ENCODE data around the gene RASAL1. TPM values are rescaled to one million over a fixed set of nuclear protein-coding genes. Genes with fewer than 3 reads are reported as not detected.

The RASAL1 gene
- total and polyA plus RNA-seq, 7 experiments from 2014 or later: 0.19 to 2.1 (median 1.4) TPM

GRCh38 chr12:113060336-113060960, 75.1 kb downstream of the RASAL1 start:
- H3K27ac Mint-ChIP-seq: peak overlapping the region in 2 of 9 donors; percentile 66 to 76
- Histone ChIP-seq H3K4me3 (ENCODE audit: low read length) (no peak overlapping the region), H3K27ac (ENCODE audit: low read depth, low read length) (no peak overlapping the region), H3K4me1 (ENCODE audit: control insufficient read depth in 2 of 2, insufficient read depth in 2 of 2, low read length in 2 of 2) (peaks cover 4 to 54% of the 10 kb centered on the region in 2 donors), H3K36me3 (ENCODE audit: control insufficient read depth in 2 of 3, insufficient read depth in 3 of 3, low read length in 3 of 3) (peaks cover 0 to 7% (median 0%) of the 10 kb centered on the region in 3 experiments), H3K9me3 (ENCODE audit: control insufficient read depth in 2 of 3, low read length in 3 of 3) (no peaks in the 10 kb centered on the region), H3K27me3 (ENCODE audit: control insufficient read depth in 2 of 2, insufficient read depth in 2 of 2, low read length in 2 of 2) (no peaks in the 10 kb centered on the region)
- H3K9me3 Mint-ChIP-seq: no peaks in the 10 kb centered on the region
- ATAC-seq: no peak
- H3K36me3 Mint-ChIP-seq: peaks cover 0 to 9% (median 0%) of the 10 kb centered on the region in 5 donors
- H3K4me3 Mint-ChIP-seq: peak overlapping the region in 1 of 10 donors; percentile 15
- intact Hi-C loops (cut with micrococcal nuclease): no loop called here
- ChIA-PET CTCF (interaction anchor here (1.5 kb wide), 2 partner anchors 12 kb away, joined by 6 read pairs; no protein-coding TSS in a partner anchor), POLR2A (no interaction called here)
- H3K27me3 Mint-ChIP-seq: peaks cover 0 to 12% (median 0%) of the 10 kb centered on the region in 5 donors
- H3K4me1 Mint-ChIP-seq: peaks cover 0 to 57% (median 27%) of the 10 kb centered on the region in 7 donors
- DNase-seq: no peak

GRCh38 chr12:113059071-113059595, 76.4 kb downstream of the RASAL1 start:
- peaks cover 0 to 2% (median 0%) of the 10 kb centered on the region in 3 experiments for H3K36me3 ChIP-seq (ENCODE audit: control insufficient read depth in 2 of 3, insufficient read depth in 3 of 3, low read length in 3 of 3)
- ATAC-seq (no peak), DNase-seq (no peak)
- H3K27ac ChIP-seq (ENCODE audit: low read depth, low read length): peak overlapping the region; percentile 10
- Mint-ChIP-seq H3K9me3 (no peaks in the 10 kb centered on the region), H3K27ac (no peak overlapping the region), H3K4me3 (no peak overlapping the region), H3K27me3 (peaks cover 0 to 23% (median 0%) of the 10 kb centered on the region in 5 donors), H3K36me3 (peaks cover 0 to 5% (median 0%) of the 10 kb centered on the region in 5 donors), H3K4me1 (peaks cover 0 to 58% (median 28%) of the 10 kb centered on the region in 7 donors)
- no peaks in the 10 kb centered on the region for H3K27me3 ChIP-seq (ENCODE audit: control insufficient read depth in 2 of 2, insufficient read depth in 2 of 2, low read length in 2 of 2)
- no peak overlapping the region for H3K4me3 ChIP-seq (ENCODE audit: low read length)
- ChIA-PET CTCF (interaction anchor here (1.0 to 1.5 kb wide), 2 partner anchors 11 to 33 kb away, joined by 3 to 6 read pairs; no protein-coding TSS in a partner anchor), POLR2A (interaction anchor here (1.2 kb wide), 1 partner anchor 41 kb away, joined by 3 read pairs; no protein-coding TSS in a partner anchor)
- peaks cover 4 to 51% of the 10 kb centered on the region in 2 donors for H3K4me1 ChIP-seq (ENCODE audit: control insufficient read depth in 2 of 2, insufficient read depth in 2 of 2, low read length in 2 of 2)
- intact Hi-C loops (cut with micrococcal nuclease): loop anchor here (5.0 to 10.0 kb wide), 2 partner anchors 78 to 276 kb away; partner anchors contain the start of genes RASAL1 (in 1 of the 2) and SLC8B1 (in 1 of the 2)
- no peaks in the 10 kb centered on the region for H3K9me3 ChIP-seq (ENCODE audit: control insufficient read depth in 2 of 3, low read length in 3 of 3)

- Histone ChIP-seq H3K36me3 (ENCODE audit: control insufficient read depth in 2 of 3, insufficient read depth in 3 of 3, low read length in 3 of 3) (no peaks in the 10 kb centered on the region), H3K9me3 (ENCODE audit: control insufficient read depth in 2 of 3, low read length in 3 of 3) (no peaks in the 10 kb centered on the region), H3K27ac (ENCODE audit: low read depth, low read length) (peak overlapping the region; percentile 10), H3K4me3 (ENCODE audit: low read length) (no peak overlapping the region), H3K27me3 (ENCODE audit: control insufficient read depth in 2 of 2, insufficient read depth in 2 of 2, low read length in 2 of 2) (no peaks in the 10 kb centered on the region), H3K4me1 (ENCODE audit: control insufficient read depth in 2 of 2, insufficient read depth in 2 of 2, low read length in 2 of 2) (peaks cover 4 to 45% of the 10 kb centered on the region in 2 donors)
- ATAC-seq (no peak), DNase-seq (no peak)
- CTCF ChIA-PET: interaction anchor here (1.0 kb wide), 1 partner anchor 34 kb away, joined by 3 read pairs; no protein-coding TSS in a partner anchor
- H3K27me3 Mint-ChIP-seq: peaks cover 0 to 23% (median 0%) of the 10 kb centered on the region in 5 donors
- peaks cover 0 to 5% (median 0%) of the 10 kb centered on the region in 5 donors for H3K36me3 Mint-ChIP-seq
- H3K4me1 Mint-ChIP-seq: peaks cover 0 to 57% (median 24%) of the 10 kb centered on the region in 7 donors
- peak overlapping the region in 2 of 9 donors; percentile 27 to 52 for H3K27ac Mint-ChIP-seq
- H3K9me3 Mint-ChIP-seq: no peaks in the 10 kb centered on the region
- intact Hi-C loops (cut with micrococcal nuclease): loop anchor here (5.0 to 10.0 kb wide), 2 partner anchors 79 to 276 kb away; partner anchors contain the start of genes RASAL1 (in 1 of the 2) and SLC8B1 (in 1 of the 2)
- H3K4me3 Mint-ChIP-seq: no peak overlapping the region
- POLR2A ChIA-PET: interaction anchor here (1.2 kb wide), 2 partner anchors 34 to 41 kb away, joined by 3 read pairs; no protein-coding TSS in a partner anchor
Measured at GRCh38 chr12:113058553-113058952, 77.0 kb downstream of the RASAL1 start.

- Mint-ChIP-seq H3K9me3 (no peaks in the 10 kb centered on the region), H3K27ac (peak overlapping the region in 5 of 9 donors; percentile 70 to 86 (median 77))
Measured at GRCh38 chr12:113057565-113058485, 77.7 kb downstream of the RASAL1 start.

GRCh38 chr12:113056631-113057488, 78.7 kb downstream of the RASAL1 start, which contains the start of gene DTX1:
TSS of gene DTX1 (plus strand) at chr12:113056730. CDS start at chr12:113058193, 1,463 bp downstream.
- peaks cover 0 to 28% (median 0%) of the 10 kb centered on the region in 5 donors for H3K27me3 Mint-ChIP-seq
- Histone ChIP-seq H3K9me3 (ENCODE audit: control insufficient read depth in 2 of 3, low read length in 3 of 3) (no peaks in the 10 kb centered on the region), H3K4me1 (ENCODE audit: control insufficient read depth in 2 of 2, insufficient read depth in 2 of 2, low read length in 2 of 2) (peaks cover 4 to 48% of the 10 kb centered on the region in 2 donors), H3K27me3 (ENCODE audit: control insufficient read depth in 2 of 2, insufficient read depth in 2 of 2, low read length in 2 of 2) (no peaks in the 10 kb centered on the region), H3K27ac (ENCODE audit: low read depth, low read length) (peak within 1 kb of the TSS; percentile 72), H3K4me3 (ENCODE audit: low read length) (peak within 1 kb of the TSS; percentile 57), H3K36me3 (ENCODE audit: control insufficient read depth in 2 of 3, insufficient read depth in 3 of 3, low read length in 3 of 3) (no peaks in the 10 kb centered on the region)
- DNase-seq: peak in 8 of 9 donors; percentile 16 to 50 (median 40)
- CTCF ChIA-PET: no interaction called here
- peak within 1 kb of the TSS in 9 of 10 donors; percentile 36 to 91 (median 87) for H3K4me3 Mint-ChIP-seq
- ATAC-seq: peak; percentile 75
- H3K4me1 Mint-ChIP-seq: peaks cover 0 to 53% (median 37%) of the 10 kb centered on the region in 7 donors
- H3K27ac Mint-ChIP-seq: peak within 1 kb of the TSS in 8 of 9 donors; percentile 84 to 90 (median 85)
- H3K9me3 Mint-ChIP-seq: no peaks in the 10 kb centered on the region
- intact Hi-C loops (cut with micrococcal nuclease): loop anchor here (5.0 to 10.0 kb wide), 2 partner anchors 80 to 278 kb away; partner anchors contain the start of genes RASAL1 (in 1 of the 2) and SLC8B1 (in 1 of the 2)
- POLR2A ChIA-PET: interaction anchor here (0.5 to 1.6 kb wide), 2 partner anchors 33 to 128 kb away, joined by 3 to 4 read pairs; partner anchors contain the start of gene DDX54
- H3K36me3 Mint-ChIP-seq: no peaks in the 10 kb centered on the region

More at GRCh38 chr12:113057565-113058485, 77.7 kb downstream of the RASAL1 start:
- no peaks in the 10 kb centered on the region for H3K9me3 ChIP-seq (ENCODE audit: control insufficient read depth in 2 of 3, low read length in 3 of 3)
- intact Hi-C loops (cut with micrococcal nuclease): loop anchor here (5.0 to 10.0 kb wide), 2 partner anchors 79 to 277 kb away; partner anchors contain the start of genes RASAL1 (in 1 of the 2) and SLC8B1 (in 1 of the 2)
- peaks cover 4 to 42% of the 10 kb centered on the region in 2 donors for H3K4me1 ChIP-seq (ENCODE audit: control insufficient read depth in 2 of 2, insufficient read depth in 2 of 2, low read length in 2 of 2)
- CTCF ChIA-PET: no interaction called here
- H3K27me3 ChIP-seq (ENCODE audit: control insufficient read depth in 2 of 2, insufficient read depth in 2 of 2, low read length in 2 of 2): no peaks in the 10 kb centered on the region
- Mint-ChIP-seq H3K4me3 (peak overlapping the region in 1 of 10 donors; percentile 74), H3K4me1 (peaks cover 0 to 54% (median 27%) of the 10 kb centered on the region in 7 donors), H3K27me3 (peaks cover 0 to 27% (median 0%) of the 10 kb centered on the region in 5 donors), H3K36me3 (peaks cover 0 to 5% (median 0%) of the 10 kb centered on the region in 5 donors)
- H3K4me3 ChIP-seq (ENCODE audit: low read length): peak overlapping the region; percentile 57
- POLR2A ChIA-PET: interaction anchor here (1.2 kb wide), 2 partner anchors 34 to 42 kb away, joined by 3 read pairs; no protein-coding TSS in a partner anchor
- ATAC-seq: no peak
- no peaks in the 10 kb centered on the region for H3K36me3 ChIP-seq (ENCODE audit: control insufficient read depth in 2 of 3, insufficient read depth in 3 of 3, low read length in 3 of 3)
- DNase-seq: no peak
- H3K27ac ChIP-seq (ENCODE audit: low read depth, low read length): peak overlapping the region; percentile 72

All from naive thymus-derived CD4-positive, alpha-beta T cell (primary cell).